Activated naive CD4-positive, alpha-beta T cell treated with anti-CD3 and anti-CD28 coated beads, Interleukin-2, amount 50 U/mL, for 72 hours (primary cell): Measurements from ENCODE around the gene S100A1. TPM values are rescaled to one million over a fixed set of nuclear protein-coding genes. Genes with fewer than 3 reads are reported as not detected.
"Not testable (repeated sequence)": the region's sequence is repeated elsewhere in the genome, so short reads cannot be mapped to it uniquely, and the experiment has no call there.

Experiments used
- ATAC-seq, 2 donors: fragments of 150-1000 bp; cut with Tn5 transposase; 2 replicates each; pipeline ENCODE4 v1.10.0; 2021; ENCODE audit warnings: mild to moderate bottlenecking in 2 of 2, moderate library complexity in 2 of 2
- DNase-seq, 2 donors: peaks; one replicate each; pipeline ENCODE4 v3.0.0; 2021 to 2022; ENCODE audit warnings: low spot score in 2 of 2
- H3K27ac Mint-ChIP-seq, 2 donors: one replicate each; pipeline ENCODE4 v1.8.0; 2022; ENCODE audit warnings: mild to moderate bottlenecking in 2 of 2, mixed read lengths in 2 of 2
- H3K36me3 Mint-ChIP-seq, 2 donors: one replicate each; pipeline ENCODE4 v1.8.0; 2022; ENCODE audit warnings: mixed read lengths in 2 of 2
- H3K9me3 Mint-ChIP-seq, 2 donors: one replicate each; pipeline ENCODE4 v1.8.0; 2022; ENCODE audit warnings: mixed read lengths in 2 of 2
- total RNA-seq, 2 donors: library from RNA; stranded (reverse); gene quantifications; one replicate each; pipeline ENCODE4 v1.2.3, GENCODE V29; 2022

Gene S100A1
- total RNA-seq, 2 donors from 2014 or later = not detected

DNA sequence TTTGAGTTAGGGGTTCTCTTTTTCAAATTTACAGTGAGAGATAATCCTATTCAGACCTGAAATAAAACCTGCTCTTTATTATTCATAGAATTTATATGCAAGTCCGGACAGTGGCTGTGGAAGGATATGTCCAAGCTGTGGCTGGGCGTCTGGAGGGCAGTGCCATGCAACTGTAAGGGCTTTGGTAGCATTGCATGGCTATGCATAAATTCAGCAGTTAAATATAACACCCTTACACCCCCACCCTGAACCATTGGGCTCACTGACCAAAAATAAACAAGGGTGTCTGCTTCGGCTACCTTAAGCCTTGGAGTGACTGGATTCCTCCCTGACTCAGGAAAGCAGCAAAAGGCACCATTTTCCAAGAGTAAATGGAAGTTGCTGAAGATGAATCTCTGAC is 11.0 kb downstream of the S100A1 start:
- Mint-ChIP-seq H3K9me3 (no peaks in the 10 kb centered on the region), H3K36me3 (peaks cover 45 to 64% of the 10 kb centered on the region in 2 donors), H3K27ac (no peak overlapping the region)
- DNase-seq = no peak
- no peak for ATAC-seq

DNA sequence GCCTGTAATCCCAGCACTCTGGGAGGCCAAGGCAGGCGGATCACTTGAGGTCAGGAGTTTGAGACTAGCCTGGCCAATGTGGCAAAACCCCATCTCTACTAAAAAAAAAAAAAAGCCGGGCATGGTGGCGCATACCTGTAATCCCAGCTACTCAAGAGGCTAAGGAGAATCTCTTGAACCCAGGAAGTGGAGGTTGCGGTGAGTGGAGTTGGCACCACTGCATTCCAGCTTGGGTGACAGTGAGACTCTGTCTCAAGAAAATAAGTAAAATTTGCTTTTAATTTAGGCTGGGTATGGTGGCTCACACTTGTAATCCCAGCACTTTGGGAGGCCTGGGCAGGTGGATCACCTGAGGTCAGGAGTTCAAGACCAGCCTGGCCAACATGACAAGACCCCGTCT is 12.0 kb downstream of the S100A1 start:
- DNase-seq, H3K9me3 Mint-ChIP-seq, ATAC-seq: not testable (repeated sequence)
- H3K27ac Mint-ChIP-seq = peak overlapping the region in 1 of 2 donors; percentile 31
- H3K36me3 Mint-ChIP-seq = peaks cover 49 to 65% of the 10 kb centered on the region in 2 donors

DNA sequence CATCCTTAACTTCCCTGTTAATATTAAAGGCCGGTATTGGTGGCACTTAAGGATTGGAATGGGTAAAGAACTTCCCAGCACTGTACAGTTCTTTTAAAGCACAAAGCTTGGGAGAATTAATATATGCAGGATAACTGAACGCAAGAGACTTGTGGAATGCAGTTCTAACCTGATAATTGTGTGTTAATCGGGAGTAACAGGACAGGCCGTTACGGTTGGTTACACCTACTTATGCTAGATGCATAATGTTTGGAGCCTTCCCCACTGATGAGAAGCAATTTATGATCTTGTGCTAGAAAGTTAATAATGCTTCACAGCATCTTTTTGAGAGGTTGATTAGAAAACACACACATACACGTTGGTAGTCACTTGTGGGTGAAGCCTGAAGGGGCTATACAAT is 12.6 kb downstream of the S100A1 start:
- DNase-seq (no peak), ATAC-seq (no peak)
- Mint-ChIP-seq H3K36me3 (peaks cover 56 to 71% of the 10 kb centered on the region in 2 donors), H3K9me3 (no peaks in the 10 kb centered on the region), H3K27ac (peak overlapping the region in 1 of 2 donors; percentile 26)

GRCh38 chr1:153642161-153642560 is 13.9 kb downstream of the S100A1 start:
- peaks cover 50 to 69% of the 10 kb centered on the region in 2 donors for H3K36me3 Mint-ChIP-seq
- DNase-seq (peak in 1 of 2 donors; percentile 44), ATAC-seq (no peak)
- no peaks in the 10 kb centered on the region for H3K9me3 Mint-ChIP-seq
- peak overlapping the region; percentile 12 to 26 for H3K27ac Mint-ChIP-seq

DNA sequence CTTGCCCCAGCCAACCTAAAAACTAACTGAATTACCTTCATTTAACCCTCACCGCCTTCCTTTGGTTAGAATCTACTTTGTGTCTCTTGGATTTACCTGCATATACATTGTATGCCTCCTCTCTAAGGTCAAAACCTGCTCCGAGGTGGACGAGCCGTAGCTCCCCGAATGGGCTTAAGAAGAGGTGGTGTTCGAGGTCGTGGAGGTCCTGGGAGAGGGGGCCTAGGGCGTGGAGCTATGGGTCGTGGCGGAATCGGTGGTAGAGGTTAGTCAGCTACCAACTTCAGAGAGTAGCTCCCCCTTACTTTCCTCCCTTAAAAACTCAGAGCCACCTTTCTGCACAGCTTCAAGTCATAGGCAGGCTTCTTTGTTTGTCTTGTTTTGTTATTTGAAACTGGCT is 14.9 kb downstream of the S100A1 start:
- H3K27ac Mint-ChIP-seq = peak overlapping the region; percentile 57 to 92
- no peaks in the 10 kb centered on the region for H3K9me3 Mint-ChIP-seq
- DNase-seq (peak in 1 of 2 donors; percentile 30), ATAC-seq (no peak)
- H3K36me3 Mint-ChIP-seq = peaks cover 48 to 70% of the 10 kb centered on the region in 2 donors

GRCh38 chr1:153643816-153644215 is 15.6 kb downstream of the S100A1 start:
- peaks cover 48 to 69% of the 10 kb centered on the region in 2 donors for H3K36me3 Mint-ChIP-seq
- DNase-seq (no peak), ATAC-seq (no peak)
- peak overlapping the region in 1 of 2 donors; percentile 57 for H3K27ac Mint-ChIP-seq
- no peaks in the 10 kb centered on the region for H3K9me3 Mint-ChIP-seq

GRCh38 chr1:153646672-153647345 is 18.6 kb downstream of the S100A1 start:
- peak overlapping the region; percentile 73 to 82 for H3K27ac Mint-ChIP-seq
- H3K36me3 Mint-ChIP-seq = peaks cover 40 to 58% of the 10 kb centered on the region in 2 donors
- DNase-seq (peak in 1 of 2 donors; percentile 45), ATAC-seq (no peak)
- H3K9me3 Mint-ChIP-seq = no peaks in the 10 kb centered on the region

GRCh38 chr1:153647346-153647714 is 19.1 kb downstream of the S100A1 start:
- DNase-seq = peak in 1 of 2 donors; percentile 45
- peak in 1 of 2 donors; percentile 15 for ATAC-seq
- Mint-ChIP-seq H3K27ac (peak overlapping the region; percentile 10 to 82), H3K36me3 (peaks cover 35 to 53% of the 10 kb centered on the region in 2 donors), H3K9me3 (no peaks in the 10 kb centered on the region)

DNA sequence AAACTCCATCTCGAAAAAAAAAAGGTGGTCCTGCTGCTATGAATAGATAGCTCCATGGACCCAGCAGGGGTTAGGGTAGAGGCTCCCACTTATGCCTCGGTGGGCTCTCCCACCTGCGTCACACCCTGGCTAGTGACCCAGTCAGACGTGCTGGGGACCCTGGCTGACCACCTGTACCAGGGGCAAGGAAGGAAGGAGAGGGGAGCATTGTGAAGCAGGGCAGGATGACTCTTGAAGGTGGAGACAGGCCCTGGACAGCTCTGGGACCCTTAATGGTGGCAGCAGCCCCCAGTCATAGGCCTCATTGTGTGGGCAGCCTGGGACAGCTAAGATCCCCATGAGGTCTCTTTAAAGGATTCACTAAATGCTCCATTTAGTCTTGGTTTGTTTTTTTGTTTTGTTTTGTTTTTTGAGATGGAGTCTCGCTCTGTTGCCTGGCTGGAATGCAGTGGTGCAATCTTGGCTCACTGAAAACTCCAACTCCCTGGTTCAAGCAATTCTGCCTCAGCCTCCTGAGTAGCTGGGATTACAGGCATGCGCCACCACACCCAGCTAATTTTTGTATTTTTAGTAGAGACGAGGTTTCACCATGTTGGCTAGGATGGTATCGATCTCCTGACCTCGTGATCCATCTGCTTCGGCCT is 19.9 kb downstream of the S100A1 start:
- ATAC-seq = no peak
- DNase-seq = peak in 1 of 2 donors; percentile 48
- Mint-ChIP-seq H3K27ac (peak overlapping the region; percentile 61 to 82), H3K9me3 (no peaks in the 10 kb centered on the region), H3K36me3 (peaks cover 32 to 45% of the 10 kb centered on the region in 2 donors)

DNA sequence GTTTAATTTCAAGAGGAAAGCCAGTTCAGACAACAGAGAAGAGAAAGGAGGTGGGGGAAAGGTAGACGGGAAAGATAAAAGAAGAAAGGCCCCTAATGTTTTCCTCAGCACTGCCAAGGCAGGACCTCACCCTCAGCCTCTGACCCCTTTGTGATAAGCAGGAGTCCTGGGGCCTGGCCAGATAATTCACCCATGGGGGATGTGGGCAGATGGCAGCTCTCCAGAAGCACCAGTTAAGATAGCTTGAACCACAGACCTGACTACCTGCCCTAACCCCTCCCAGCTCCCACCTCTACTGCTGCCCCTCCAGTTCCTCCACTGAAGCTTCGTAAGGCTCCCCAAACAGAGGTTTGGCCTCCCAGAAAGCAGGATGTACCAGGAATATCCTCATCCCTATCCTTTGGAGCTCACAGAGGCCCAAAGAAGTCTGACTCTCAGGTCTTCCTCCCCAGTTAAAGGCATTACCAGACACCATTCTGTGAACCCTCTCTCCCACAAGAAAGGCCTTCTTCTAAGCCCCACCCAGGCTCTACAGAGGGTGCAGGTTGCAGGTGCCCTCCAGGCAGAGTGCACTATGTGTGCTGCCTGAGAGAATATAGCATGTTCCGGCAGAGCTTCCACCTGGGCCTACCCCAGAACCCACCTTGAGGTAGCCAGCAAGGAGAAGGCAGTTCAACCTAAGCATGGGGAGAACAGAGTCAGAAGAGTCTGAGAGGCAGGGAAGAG is 21.1 kb downstream of the S100A1 start:
- peak; percentile 36 to 47 for ATAC-seq
- peak overlapping the region; percentile 82 to 88 for H3K27ac Mint-ChIP-seq
- H3K36me3 Mint-ChIP-seq = peaks cover 20 to 34% of the 10 kb centered on the region in 2 donors
- no peaks in the 10 kb centered on the region for H3K9me3 Mint-ChIP-seq
- peak in 1 of 2 donors; percentile 52 for DNase-seq

DNA sequence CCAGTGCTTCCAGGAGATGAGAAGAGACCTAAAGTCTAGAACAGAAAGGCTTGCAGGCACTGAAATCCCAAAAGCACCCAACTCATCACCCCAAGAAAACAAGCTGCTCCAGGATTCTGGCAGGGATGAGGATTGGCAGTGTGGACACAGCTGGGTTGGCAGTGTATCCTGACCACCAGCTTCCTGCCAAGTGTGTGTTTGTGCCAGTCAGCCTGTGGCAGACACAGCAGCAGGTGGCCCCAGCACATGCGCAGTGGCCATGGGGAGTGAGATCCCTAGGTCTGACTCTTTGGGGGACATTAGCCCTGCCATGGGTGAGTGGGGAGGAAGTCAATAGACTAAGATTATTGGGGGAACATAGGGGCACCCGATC is 21.6 kb downstream of the S100A1 start:
- H3K27ac Mint-ChIP-seq = peak overlapping the region; percentile 82 to 88
- peak; percentile 36 to 48 for ATAC-seq
- DNase-seq = peak in 1 of 2 donors; percentile 52
- peaks cover 15 to 28% of the 10 kb centered on the region in 2 donors for H3K36me3 Mint-ChIP-seq
- H3K9me3 Mint-ChIP-seq = no peaks in the 10 kb centered on the region

GRCh38 chr1:153651771-153652170 is 23.5 kb downstream of the S100A1 start:
- H3K27ac Mint-ChIP-seq = no peak overlapping the region
- DNase-seq = peak in 1 of 2 donors; percentile 26
- peaks cover 5 to 12% of the 10 kb centered on the region in 2 donors for H3K36me3 Mint-ChIP-seq
- H3K9me3 Mint-ChIP-seq = no peaks in the 10 kb centered on the region
- ATAC-seq = no peak

DNA sequence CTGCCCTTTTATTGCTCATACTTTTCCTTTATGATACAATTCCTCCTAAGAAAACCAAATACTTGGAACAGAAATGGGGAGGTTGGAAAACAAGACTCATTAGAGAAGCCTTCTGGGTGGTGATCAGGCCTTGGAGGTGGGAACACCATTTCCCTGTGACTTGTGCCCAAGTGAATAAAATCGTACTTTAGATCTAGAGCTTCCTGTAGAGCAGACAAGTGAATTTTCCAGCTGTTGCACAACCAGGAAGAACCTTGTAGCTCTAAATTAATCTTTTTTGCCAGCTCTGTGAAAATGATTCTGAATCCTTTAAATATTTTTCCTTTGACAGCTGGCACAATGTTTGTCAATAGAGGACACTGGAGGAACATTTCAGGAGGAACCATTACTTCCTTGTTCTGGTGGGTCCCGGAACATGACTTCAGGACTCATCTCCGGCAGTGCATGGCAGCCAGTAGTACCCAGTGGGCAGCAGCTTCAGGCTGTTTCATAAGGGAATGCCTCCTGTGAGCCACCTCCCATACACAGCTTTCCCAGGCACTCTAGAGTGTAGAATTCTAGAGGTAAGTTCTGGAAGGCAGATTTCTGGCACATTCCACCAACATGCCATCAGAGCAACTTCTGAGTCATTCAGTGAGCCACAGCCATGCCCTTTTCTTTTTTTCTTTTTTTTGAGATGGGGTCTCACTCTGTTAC is 24.7 kb downstream of the S100A1 start:
- no peak overlapping the region for H3K27ac Mint-ChIP-seq
- H3K36me3 Mint-ChIP-seq = peaks cover 0 to under 1% of the 10 kb centered on the region in 2 donors
- ATAC-seq (no peak), DNase-seq (peak in 1 of 2 donors; percentile 26)
- no peaks in the 10 kb centered on the region for H3K9me3 Mint-ChIP-seq

GRCh38 chr1:153655333-153655732 is 27.1 kb downstream of the S100A1 start:
- H3K36me3 Mint-ChIP-seq = peaks cover 6 to 11% of the 10 kb centered on the region in 2 donors

DNA sequence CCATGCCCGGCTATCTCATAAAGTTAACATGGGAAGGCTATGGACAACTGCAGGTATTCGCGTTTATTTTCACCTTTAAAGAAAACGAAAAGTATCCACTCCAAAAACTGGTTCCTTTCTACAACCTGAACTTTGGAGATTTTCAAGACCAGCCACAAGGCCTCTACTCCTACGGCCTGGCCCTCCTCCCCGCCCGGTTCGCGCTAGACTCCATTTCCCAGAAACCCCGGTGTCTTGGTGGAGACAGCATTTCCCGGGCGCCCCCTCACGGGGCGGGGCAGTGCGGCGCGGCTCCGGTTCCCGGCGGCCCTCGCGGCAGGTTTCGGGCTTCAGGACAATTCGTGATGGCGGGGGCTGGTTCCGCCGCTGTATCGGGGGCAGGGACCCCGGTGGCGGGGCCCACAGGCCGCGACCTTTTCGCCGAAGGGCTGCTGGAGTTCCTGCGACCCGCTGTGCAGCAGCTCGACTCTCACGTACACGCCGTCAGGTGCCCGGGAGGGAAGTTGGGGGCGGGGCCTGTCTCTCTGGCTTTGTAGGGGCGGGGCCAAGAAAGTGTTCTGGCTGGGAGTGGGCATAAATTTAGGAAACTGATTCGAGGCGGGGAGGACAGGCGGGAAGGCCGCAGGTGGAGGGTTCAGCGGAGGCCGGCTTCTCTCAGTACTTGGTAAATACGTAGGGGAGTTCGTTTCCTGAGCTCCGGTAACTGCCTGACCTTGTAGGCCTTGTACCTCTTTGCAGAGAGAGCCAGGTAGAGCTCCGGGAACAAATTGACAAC is 30.4 kb downstream of the S100A1 start, which contains the start of gene SNAPIN:
Gene SNAPIN (plus strand): TSS at position 304 of the 775 bp plus-strand sequence. CDS start 41 bp downstream, at position 345.
- Mint-ChIP-seq H3K9me3 (no peaks in the 10 kb centered on the region), H3K27ac (peak within 1 kb of the TSS; percentile 93 to 96), H3K36me3 (peaks cover 6 to 11% of the 10 kb centered on the region in 2 donors)
- ATAC-seq (peak; percentile 93 to 94), DNase-seq (peak; percentile 89 to 93)

More at GRCh38 chr1:153655333-153655732, 27.1 kb downstream of the S100A1 start:
- Mint-ChIP-seq H3K27ac (no peak overlapping the region), H3K9me3 (no peaks in the 10 kb centered on the region)
- DNase-seq = peak in 1 of 2 donors; percentile 13
- ATAC-seq = no peak

- Mint-ChIP-seq H3K9me3 (no peaks in the 10 kb centered on the region), H3K36me3 (peaks cover 8 to 11% of the 10 kb centered on the region in 2 donors)
- ATAC-seq = peak in 1 of 2 donors; percentile 1
Observed at GRCh38 chr1:153659175-153659534, 30.9 kb downstream of the S100A1 start.

More at GRCh38 chr1:153659175-153659534, 30.9 kb downstream of the S100A1 start:
- H3K27ac Mint-ChIP-seq = peak overlapping the region; percentile 93 to 96
- DNase-seq = no peak
